ENCODE results near the gene GJD4. TPM values are rescaled to one million over a fixed set of nuclear protein-coding genes. Genes with fewer than 3 reads are reported as not detected.
A peak's percentile ranks its signal among the peaks of the same experiment; 100 is the strongest.

The GJD4 gene
- total RNA-seq, 4 donors from 2014 or later: not detected

- intact Hi-C loops (cut with DNase I; ENCODE audit: low total_unique reads): loop anchor here (5.0 kb wide), 1 partner anchor 1139 kb away; no protein-coding TSS in a partner anchor
- no peak for TF ChIP-seq CTCF (IDR thresholded peaks at IDR 0.05)
- TF ChIP-seq POLR2A (IDR thresholded peaks at IDR 0.05): no peak
- whole genome bisulfite sequencing, 2 donors: 76 to 88% methylated on average over 4 of the region's 4 CpGs
- H3K4me3 ChIP-seq (ENCODE audit: low read depth, poor library complexity, severe bottlenecking): no peak overlapping the region
- no peak for DNase-seq (ENCODE audit: low spot score in 2 of 2)
Measured at GRCh38 chr10:35638101-35638500, 33.0 kb downstream of the GJD4 start.

- intact Hi-C loops (cut with DNase I; ENCODE audit: low total_unique reads): loop anchor here (5.0 kb wide), 1 partner anchor 1138 kb away; no protein-coding TSS in a partner anchor
- no peak overlapping the region for H3K4me3 ChIP-seq (ENCODE audit: low read depth, poor library complexity, severe bottlenecking)
- WGBS, 2 donors: 47 to 71% methylated on average over 11 to 24 of the region's 57 CpGs
- TF ChIP-seq POLR2A (IDR thresholded peaks at IDR 0.05) (no peak), CTCF (IDR thresholded peaks at IDR 0.05) (no peak)
- no peak for DNase-seq (ENCODE audit: low spot score in 2 of 2)
Measured at GRCh38 chr10:35639021-35639727, 34.0 kb downstream of the GJD4 start.

GRCh38 chr10:35639728-35640401 lies 34.7 kb downstream of the GJD4 start:
- no peak for TF ChIP-seq CTCF (IDR thresholded peaks at IDR 0.05)
- TF ChIP-seq POLR2A (IDR thresholded peaks at IDR 0.05): no peak
- H3K4me3 ChIP-seq (ENCODE audit: low read depth, poor library complexity, severe bottlenecking): no peak overlapping the region
- 14% methylated on average over 66 of the region's 83 CpGs; no CpG with 5 or more reads in 1 of the 2 donors for WGBS, 2 donors
- intact Hi-C loops (cut with DNase I; ENCODE audit: low total_unique reads): loop anchor here (5.0 kb wide), 1 partner anchor 1137 kb away; no protein-coding TSS in a partner anchor
- peak in 1 of 2 donors; percentile 87 for DNase-seq (ENCODE audit: low spot score in 2 of 2)

GRCh38 chr10:35640474-35640873 lies 35.3 kb downstream of the GJD4 start:
- DNase-seq (ENCODE audit: low spot score in 2 of 2): peak; percentile 31 to 86
- H3K4me3 ChIP-seq (ENCODE audit: low read depth, poor library complexity, severe bottlenecking): no peak overlapping the region
- TF ChIP-seq CTCF (IDR thresholded peaks at IDR 0.05) (no peak), POLR2A (IDR thresholded peaks at IDR 0.05) (no peak)
- WGBS, 2 donors: 1 to 2% methylated on average over 16 of the region's 53 CpGs
- intact Hi-C loops (cut with DNase I; ENCODE audit: low total_unique reads): no loop called here

- 1 to 3% methylated on average over 13 to 51 of the region's 72 CpGs for WGBS, 2 donors
- intact Hi-C loops (cut with DNase I; ENCODE audit: low total_unique reads): no loop called here
- no peak for TF ChIP-seq CTCF (IDR thresholded peaks at IDR 0.05)
- no peak for TF ChIP-seq POLR2A (IDR thresholded peaks at IDR 0.05)
- H3K4me3 ChIP-seq (ENCODE audit: low read depth, poor library complexity, severe bottlenecking): peak overlapping the region; percentile 72
- DNase-seq (ENCODE audit: low spot score in 2 of 2): peak; percentile 44 to 85
Measured at GRCh38 chr10:35640951-35641675, 36.0 kb downstream of the GJD4 start.

Measured in lower leg skin (tissue), 4 donors.